ENCODE measurements around the gene KCNH1. TPM values are rescaled to one million over a fixed set of nuclear protein-coding genes. Genes with fewer than 3 reads are reported as not detected.

KCNH1 gene
- total RNA-seq, 1 experiment from 2014 or later, result 5.3 TPM

DNA sequence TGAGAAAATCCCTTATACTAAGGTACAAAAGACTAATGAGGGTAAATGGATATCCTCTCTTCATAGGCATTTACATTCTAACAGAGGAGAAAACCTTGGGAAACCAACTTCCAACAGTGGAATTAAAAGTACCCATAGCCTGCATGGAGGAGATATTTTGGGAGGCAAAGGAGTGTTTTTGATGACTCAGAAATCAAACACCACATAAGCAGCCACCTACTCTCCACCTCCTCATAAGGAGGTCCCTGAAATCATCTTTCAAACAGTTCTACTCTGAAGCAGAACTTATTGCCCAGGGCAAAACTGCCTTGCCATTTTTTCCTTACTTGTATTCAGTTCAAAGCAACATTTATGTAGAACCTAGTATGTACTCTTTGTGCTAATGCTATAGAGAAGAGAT, 211.3 kb downstream of the KCNH1 start:
- no peak for DNase-seq (ENCODE audit: low spot score)

- DNase-seq (ENCODE audit: low spot score), result no peak
Measured at GRCh38 chr1:210920716-210921694, 212.9 kb downstream of the KCNH1 start.

DNA sequence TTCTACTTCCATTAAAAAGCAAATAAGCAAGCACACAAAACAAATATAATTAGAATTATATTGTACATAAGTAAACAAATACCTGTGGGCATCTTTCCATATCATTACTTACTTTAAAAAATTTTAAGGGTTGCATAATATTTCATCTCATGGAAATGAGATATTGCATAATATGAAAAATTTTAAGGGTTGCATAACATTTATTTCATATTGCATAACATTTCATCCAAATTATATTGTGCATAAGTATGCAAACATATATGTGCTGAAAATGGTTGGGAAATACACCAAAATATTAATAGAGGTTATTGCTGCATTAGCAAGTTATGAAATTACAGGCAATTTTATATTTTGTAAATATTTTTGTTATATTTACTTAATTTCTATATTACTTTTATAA, 213.7 kb downstream of the KCNH1 start:
- no peak for DNase-seq (ENCODE audit: low spot score)

- DNase-seq (ENCODE audit: low spot score), result no peak
Measured at GRCh38 chr1:210918893-210919292, 215.1 kb downstream of the KCNH1 start.

GRCh38 chr1:210917560-210918169, 216.3 kb downstream of the KCNH1 start:
- no peak for DNase-seq (ENCODE audit: low spot score)

DNA sequence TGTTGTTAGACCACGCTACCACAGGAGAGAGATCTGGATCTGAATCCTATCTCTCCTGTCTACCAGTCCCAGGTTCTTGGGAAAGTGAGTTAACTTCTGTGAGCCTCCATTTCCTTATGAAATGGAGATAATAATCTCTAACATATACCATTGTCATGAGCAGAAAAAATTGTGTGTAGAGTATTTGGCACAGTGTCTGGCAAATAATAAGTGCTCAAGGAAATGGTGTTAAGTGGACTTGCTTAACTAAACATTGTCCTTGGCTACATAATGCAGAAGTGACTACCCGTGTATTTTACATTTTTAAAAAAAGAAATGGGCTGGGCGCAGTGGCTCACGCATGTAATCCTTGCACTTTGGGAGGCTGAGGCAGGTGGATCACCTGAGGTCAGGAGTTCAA, 217.4 kb downstream of the KCNH1 start:
- DNase-seq (ENCODE audit: low spot score), result no peak

GRCh38 chr1:210915890-210916507, 217.9 kb downstream of the KCNH1 start:
- DNase-seq (ENCODE audit: low spot score), result no peak

GRCh38 chr1:210912752-210913151, 221.2 kb downstream of the KCNH1 start:
- DNase-seq (ENCODE audit: low spot score), result no peak

GRCh38 chr1:210910020-210910575, 223.8 kb downstream of the KCNH1 start:
- no peak for DNase-seq (ENCODE audit: low spot score)

GRCh38 chr1:210908791-210909190, 225.2 kb downstream of the KCNH1 start:
- DNase-seq (ENCODE audit: low spot score), result no peak

DNA sequence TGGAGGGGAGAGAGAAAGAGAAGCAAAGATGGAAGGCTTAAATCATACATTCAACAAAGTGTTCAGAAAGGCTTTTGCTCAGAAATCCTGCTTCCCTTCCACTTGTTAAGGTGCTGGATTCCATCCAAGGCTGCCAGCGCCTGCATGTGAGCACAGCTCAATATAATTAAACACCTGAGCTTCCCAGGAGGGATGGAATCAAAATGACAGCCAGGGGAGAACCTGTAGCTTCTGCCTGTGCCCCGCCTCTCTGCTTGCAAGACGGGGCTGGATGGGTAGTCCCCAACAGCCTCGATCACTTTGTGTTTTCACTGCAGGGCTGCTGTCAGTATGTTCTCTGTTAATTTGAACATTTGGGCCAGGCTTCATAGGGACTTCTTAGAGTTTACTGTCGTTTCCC, 225.7 kb downstream of the KCNH1 start:
- DNase-seq (ENCODE audit: low spot score), result no peak

GRCh38 chr1:210907251-210907805, 226.6 kb downstream of the KCNH1 start:
- DNase-seq (ENCODE audit: low spot score), result no peak

DNA sequence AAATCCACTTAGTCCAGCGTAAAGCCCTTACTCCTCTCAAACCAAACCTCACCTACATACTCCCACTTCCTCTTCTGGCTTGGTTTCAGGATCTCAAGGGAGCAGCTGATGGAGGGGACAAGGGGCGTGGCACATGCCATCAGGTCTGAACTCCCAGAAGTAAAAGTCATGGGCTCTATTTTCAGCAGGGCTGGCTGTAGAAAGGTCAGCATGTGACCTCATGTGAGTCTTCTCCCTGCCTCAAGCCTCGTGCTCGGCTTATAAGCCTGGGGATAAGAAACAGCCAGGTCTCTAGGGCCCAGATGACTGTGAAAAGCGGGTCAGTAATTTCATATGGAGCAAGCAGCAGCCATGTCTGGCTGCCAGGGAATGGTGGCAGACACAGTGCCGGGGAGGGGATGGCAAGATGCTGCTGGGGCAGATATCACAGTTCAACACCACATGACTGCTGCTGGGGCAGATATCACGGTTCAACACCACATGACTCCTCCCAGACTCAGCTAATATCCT, 227.9 kb downstream of the KCNH1 start:
- DNase-seq (ENCODE audit: low spot score), result peak; percentile 20

- DNase-seq (ENCODE audit: low spot score), result no peak
Measured at GRCh38 chr1:210905365-210905904, 228.5 kb downstream of the KCNH1 start.

DNA sequence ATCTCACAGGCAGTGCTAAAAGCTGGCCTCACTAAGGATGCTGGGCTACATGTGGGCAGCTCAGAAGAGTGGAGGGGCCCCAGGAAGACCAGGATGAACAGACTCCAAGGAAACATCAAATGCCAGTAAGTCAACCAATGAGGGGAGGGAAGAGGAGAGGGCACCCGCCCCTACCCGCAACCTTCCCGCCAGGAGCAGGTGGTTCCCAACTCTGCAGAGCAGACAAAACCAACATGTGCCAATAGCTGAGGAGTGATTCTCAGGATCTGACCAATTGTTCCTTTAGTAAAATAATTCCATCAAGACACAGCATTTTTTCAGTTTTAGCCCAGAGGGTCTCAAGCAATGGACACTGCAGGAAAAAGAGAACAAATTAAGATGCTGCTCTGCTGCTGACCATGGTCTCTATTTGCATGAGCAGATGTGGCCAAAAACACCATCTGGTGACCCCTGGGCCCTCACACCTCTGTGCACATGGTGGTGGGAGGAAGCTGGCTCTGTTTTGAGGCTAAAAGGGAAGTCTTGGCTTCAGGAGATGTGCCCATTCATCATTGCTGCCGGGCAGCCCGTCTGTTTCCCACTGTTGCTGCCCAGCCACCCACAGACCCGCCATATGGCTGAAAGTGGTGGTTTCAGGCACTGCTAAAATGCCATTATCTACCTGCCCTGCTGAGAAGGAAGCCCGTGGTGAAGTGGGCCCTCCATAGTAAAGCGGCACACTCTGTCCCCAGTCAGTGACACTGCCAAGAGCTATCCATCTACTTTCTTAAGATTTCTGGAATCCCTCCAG, 231.8 kb downstream of the KCNH1 start:
- DNase-seq (ENCODE audit: low spot score), result no peak

DNA sequence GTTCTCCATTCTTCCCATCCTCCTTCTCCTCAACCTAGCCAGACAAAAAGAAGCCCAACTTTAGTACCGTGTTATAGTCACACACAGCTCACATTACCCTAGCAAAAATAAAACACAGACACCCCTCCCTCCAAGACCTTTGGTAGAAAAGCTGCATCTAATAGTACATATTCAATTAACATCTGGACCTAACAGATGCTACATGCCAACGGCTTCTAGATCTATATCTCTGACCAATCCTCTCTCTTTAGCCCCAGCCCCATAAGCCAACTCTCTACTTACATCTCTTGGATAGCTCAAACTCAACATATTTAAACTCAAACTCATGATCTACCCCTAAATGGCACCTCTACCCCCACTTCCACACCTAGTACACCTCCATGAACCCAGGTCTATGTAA, 233.1 kb downstream of the KCNH1 start:
- DNase-seq (ENCODE audit: low spot score), result no peak

GRCh38 chr1:210900079-210900478, 233.9 kb downstream of the KCNH1 start:
- DNase-seq (ENCODE audit: low spot score), result no peak

GRCh38 chr1:210899676-210900075, 234.3 kb downstream of the KCNH1 start:
- DNase-seq (ENCODE audit: low spot score), result no peak

- DNase-seq (ENCODE audit: low spot score), result no peak
Measured at GRCh38 chr1:210898473-210898872, 235.5 kb downstream of the KCNH1 start.

DNA sequence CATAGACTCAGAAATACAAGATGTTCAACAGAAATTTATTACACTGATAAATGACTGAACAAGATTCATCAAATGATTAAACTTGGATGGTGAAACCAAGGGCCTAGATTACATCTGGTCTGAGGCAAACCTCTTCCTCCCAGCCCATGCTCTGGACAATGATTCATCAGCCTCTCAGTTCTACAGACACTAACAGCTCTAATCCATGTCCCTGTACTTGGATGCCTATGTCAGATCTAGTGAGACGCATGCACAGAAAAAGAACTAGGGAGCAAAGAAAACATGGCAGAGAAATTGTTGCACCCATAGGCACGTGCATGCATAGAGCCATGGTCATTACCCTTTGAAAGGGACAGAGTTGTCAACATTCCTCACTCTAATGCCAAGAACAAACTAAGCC, 250.1 kb downstream of the KCNH1 start:
- peak; percentile 88 for DNase-seq (ENCODE audit: low spot score)

Data from A172 (cell line).